GM18909 (cell line): ENCODE data around the gene TEDC1.

Experiments used
- ATAC-seq: cut with Tn5 transposase; IDR thresholded peaks from one replicate; pipeline ENCODE4 v1.9.1; 2021; ENCODE audit warnings: mild to moderate bottlenecking; ENCODE audit not compliant: unreplicated experiment, poor library complexity

TEDC1 gene

DNA sequence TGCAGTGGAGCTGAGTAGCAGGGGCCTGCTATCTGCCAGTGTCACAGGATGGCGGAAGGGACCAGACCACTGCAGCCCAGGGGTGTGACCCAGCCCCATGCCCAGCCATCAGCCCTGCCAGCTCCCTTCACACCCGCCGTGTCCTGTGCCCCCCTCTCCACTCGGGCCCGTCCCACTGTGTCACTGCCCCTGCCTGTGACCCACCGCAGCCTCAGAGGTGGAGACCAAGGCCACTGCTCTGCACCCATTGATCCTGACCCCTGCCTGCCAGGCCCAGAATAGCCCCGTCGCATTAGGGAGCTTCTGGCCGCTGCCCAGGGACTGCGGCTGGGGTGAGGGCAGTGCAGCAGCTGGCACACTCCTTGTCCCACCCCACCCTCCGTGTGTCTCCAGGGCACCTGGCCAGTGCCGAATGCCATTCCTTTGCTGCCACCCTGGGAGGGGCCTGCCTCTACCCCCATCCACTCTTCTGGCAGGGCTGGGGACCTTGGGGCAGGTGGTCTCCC, 18.5 kb upstream of the TEDC1 start:
- ATAC-seq: no peak

DNA sequence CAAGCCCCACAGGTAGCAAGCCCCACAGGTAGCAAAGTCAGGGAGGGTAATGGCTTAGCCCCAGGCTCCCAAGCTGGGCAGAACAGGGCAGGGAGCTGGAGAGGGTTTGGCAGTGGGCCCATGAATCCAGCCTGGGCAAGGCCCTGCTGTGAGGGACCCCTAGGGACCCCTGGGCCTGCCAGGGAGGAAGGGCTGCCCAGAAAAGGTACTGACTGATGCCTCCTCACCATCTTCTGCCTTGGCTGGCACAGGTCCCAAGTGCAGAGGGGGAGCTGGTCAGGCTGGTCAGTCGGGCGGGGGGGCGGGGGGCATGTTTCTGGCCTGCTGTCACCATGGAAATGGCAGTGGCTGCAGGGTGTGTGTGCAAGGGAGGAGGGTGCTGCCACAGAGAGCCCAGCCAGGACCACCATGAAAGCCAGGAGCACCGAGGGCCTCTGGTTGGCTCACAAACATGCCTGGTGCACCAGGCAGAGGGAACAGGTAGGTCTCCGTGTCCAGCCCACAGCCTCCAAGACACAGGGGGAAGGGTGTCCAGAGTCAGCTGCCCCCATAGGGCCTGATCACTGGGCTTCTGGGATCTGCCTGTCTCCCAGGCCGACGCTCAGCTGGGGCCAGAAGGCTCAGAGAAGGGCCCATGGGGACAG, 17.9 kb upstream of the TEDC1 start:
- no peak for ATAC-seq

GRCh38 chr14:105473677-105474482, 17.2 kb upstream of the TEDC1 start:
- no peak for ATAC-seq

DNA sequence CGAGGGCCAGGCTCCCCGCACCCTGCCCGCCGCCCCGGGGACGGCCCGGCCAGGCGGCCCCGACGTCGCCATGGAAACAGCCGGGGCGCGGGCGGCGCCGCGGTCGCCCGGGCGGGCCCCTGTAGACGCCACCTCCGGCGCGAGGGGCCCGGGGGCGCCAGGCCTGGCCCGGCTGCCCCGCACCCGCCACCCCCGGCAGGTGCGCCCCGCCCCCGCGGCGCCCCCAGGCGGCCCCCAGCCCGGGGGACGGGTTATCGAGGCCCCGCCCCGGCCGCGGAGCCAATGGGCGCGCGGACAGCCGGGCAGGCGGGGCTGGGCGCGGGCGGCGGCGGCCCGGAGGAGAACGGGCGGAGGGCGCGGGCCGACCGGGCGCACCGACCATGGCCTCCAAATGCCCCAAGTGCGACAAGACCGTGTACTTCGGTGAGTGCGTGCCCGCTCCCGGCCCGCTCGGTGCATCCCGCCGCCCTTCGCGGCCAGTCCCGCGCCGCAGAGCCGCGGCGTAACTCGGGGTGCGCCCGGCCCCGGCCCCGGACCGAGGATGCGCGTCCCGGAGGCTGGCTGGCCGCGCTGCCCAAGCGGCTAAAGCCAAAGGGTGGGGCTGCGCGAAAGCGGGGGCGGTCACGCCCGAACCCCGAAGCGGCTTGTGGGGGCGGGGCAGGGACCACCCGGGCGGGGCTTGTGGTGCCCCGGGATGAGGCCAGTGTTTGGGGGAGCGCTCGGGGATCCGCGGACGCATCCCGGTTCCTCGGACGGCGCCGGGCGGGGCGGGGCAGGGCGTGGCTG, 16.4 kb upstream of the TEDC1 start, which contains the start of gene CRIP2:
CRIP2 (plus strand) TSS at position 339 of the 786 bp plus-strand sequence; CDS start at position 381, 42 bp downstream.
- ATAC-seq: no peak

DNA sequence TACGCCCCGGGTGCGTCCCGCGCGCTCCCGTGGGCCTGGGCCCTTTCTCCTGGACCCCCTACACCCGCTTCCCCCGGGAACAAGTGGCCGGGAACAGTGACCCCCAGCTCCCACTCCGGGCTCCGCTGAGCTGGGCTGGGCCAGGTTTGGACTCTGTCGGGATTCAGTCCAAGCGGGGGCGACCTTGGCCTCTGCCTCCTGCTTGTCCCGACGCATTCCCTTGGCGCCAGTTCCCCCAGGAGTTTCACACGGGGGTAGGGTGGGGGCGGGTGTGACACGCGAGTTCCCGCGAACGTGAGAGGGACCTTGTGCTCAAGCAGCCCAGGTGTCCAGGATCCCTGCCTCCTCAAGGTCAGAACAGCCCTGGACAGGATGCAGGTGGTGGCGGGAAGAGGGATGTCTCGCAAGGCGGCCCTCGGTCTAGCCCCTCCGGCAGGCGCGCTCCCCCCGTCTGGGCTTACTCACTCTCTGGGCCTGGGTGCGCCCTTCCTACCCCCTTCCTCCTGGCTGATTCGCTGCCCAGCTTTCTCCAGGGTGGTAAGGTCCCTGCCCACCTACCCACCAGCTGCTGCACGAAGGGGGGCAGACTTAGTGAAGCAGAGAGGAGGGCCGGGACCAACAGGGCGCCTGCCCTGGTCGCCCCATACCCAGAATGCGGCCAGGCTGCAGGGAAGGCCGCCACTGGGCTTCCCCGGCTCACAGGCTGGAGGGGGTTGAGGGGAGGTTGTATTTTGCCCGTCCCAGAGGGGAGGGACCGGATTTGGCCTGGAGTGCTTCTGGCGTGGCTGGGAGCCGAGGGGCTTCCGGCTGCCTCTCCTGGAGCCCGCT, 15.6 kb upstream of the TEDC1 start:
- no peak for ATAC-seq

DNA sequence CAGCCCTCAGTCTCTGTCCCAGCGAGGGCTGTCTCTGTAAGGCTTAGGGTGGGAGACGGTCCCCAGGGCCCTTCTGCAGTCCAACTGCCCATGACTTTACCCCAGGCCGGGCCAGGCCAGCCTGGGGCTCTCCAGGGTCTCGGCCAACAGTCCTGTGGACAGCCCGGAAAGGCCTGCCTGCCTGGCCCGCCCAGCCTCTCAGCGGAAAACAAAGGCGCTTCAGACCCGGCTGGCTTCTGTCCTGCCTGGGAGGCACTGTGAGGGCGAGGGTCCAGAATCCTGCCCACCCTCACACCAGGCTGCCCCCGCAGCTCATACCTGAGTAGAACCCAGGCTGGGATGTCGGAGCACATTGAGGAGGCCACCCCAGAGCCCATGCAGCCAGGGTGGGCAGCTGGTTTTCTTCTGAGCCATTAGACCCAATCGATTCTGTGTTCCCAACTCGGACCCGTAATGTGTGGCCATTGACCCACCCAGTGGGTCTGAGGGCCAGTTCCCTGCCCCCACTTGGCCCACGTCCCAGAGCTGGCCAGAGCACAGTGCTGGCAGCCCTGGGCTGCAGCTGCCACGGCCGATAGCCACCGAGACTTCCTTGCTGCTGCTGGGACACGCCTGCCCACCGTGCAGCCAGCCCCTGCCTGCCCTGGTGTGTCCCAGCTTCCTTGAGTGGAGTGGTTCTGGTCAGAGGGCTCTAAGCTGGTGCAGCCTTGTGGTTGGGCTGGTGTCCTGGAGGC, 14.8 kb upstream of the TEDC1 start:
- ATAC-seq: no peak

DNA sequence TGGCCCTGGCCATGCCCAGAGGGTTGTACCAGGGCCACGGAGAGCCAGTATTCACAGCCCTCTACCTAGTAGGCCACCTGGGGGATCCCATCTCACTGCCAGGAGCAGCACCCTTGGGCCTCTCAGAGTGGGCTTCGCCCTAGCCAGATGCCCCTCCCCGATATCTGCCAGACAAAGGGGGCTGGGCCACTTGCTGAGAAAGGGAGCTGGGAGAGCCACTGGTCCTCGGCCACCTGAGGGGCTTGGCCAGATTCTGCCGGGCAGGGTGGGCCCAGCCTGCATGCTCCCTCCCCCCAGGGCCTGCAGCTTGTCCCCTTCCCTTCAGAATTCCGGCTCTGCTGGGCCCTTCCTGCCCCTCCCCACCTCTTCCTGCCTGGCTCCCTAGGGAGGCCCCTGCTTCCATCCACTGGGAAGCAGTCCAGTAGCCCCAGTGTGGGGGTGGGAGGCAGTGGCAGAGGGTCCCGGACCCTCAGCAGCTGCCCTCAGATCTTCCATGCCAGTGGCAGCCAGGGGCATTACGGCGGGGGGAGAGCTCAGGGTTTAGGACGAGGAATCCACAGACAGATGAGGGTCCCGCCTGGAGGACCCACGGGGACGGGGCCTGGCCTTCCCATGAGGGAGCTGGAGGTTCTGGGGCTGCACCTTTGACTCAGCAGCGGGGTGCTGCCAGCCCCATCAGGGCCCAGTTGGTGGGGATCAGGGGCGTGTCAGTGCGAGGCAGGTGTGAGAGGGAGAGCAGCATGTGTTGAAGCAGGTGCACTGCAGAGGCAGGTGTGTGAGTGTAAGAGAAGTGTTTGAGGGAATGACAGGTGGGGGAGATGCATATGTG, 14.0 kb upstream of the TEDC1 start:
- ATAC-seq: no peak

DNA sequence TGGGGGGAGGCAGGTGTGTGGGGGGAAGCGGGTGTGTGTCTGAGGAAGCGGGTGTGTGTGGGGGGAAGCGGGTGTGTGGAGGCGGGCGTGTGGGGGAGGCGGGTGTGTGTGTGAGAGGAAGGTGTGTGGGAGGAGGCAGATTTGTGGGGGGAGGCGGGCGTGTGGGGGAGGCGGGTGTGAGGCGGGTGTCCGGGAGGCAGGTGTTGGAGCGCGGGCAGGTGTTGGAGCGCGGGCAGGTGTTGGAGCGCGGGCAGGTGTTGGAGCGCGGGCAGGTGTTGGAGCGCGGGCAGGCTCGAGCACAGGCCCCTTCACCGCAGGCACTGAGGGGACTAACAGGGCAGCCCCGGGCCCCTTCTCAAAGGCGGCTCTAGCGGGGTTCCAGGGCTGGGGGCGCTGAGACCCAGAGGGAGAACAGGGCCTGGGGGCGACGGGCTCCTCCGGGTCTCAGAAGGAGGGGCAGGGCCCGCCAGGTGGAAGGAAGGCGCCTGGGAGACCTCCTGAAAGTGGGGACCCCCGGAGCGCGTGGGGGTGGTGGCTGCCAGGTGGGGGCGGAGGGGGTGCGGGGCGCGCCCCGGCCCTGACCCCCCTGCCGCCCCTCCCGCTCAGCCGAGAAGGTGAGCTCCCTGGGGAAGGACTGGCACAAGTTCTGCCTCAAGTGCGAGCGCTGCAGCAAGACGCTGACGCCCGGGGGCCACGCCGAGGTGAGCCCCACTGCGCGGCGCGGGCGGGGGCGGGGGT, 13.2 kb upstream of the TEDC1 start:
- ATAC-seq: no peak

DNA sequence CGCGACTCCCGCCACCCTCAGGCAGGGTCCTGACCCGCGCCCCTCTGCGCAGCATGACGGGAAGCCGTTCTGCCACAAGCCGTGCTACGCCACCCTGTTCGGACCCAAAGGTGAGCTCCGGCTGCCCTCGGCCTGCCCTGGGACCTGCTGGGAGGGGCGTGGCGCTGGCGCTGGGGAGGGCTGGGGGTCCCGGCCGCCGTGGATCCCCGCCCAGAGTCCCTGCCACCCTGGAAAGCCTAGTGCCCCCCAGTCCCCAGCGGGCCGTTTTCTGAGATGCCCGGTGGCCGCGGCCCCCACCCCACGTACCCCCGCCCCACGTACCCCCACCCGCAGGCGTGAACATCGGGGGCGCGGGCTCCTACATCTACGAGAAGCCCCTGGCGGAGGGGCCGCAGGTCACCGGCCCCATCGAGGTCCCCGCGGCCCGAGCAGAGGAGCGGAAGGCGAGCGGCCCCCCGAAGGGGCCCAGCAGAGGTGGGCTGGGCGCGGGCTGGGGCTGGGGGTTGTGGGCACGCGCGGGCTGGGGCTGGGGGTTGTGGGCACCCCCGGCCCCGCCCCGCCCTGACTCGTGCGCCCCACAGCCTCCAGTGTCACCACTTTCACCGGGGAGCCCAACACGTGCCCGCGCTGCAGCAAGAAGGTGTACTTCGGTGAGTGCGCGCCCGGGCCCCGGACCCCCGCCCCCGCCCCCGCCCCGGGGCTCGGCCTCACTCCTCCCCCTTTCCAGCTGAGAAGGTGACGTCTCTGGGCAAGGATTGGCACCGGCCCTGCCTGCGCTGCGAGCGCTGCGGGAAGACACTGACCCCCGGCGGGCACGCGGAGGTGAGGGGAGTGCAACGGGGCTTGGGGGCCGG, 12.4 kb upstream of the TEDC1 start:
- ATAC-seq: no peak

- no peak for ATAC-seq
Observed at GRCh38 chr14:105479431-105480158, 11.5 kb upstream of the TEDC1 start.

DNA sequence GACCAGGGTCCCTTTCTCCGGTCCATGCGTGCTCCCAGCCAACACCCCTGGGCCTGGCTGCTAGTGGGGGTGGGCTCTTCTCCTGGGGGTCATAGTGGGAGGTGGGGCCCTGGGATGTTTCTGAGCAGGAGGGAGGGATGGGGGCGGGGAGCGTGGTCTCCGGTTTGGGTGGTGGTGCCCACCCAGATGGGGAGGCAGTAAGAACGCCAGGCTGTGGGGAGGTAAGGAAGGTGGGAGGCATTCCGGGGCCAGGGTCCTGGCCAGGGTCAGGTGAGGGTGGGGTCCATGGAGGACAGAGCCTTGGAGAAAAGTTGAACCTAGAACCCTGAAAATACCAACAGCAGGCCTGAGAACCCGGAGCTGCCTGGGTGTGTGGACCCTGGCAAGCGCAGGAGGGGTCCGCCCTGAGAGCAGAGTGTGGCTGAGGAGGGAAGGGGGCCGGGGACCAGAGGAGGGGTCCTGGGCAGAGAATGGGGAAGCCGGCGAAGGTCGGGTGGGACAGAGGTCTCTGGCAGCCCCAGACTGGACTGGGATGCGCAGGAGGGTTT, 10.8 kb upstream of the TEDC1 start:
- ATAC-seq: no peak

DNA sequence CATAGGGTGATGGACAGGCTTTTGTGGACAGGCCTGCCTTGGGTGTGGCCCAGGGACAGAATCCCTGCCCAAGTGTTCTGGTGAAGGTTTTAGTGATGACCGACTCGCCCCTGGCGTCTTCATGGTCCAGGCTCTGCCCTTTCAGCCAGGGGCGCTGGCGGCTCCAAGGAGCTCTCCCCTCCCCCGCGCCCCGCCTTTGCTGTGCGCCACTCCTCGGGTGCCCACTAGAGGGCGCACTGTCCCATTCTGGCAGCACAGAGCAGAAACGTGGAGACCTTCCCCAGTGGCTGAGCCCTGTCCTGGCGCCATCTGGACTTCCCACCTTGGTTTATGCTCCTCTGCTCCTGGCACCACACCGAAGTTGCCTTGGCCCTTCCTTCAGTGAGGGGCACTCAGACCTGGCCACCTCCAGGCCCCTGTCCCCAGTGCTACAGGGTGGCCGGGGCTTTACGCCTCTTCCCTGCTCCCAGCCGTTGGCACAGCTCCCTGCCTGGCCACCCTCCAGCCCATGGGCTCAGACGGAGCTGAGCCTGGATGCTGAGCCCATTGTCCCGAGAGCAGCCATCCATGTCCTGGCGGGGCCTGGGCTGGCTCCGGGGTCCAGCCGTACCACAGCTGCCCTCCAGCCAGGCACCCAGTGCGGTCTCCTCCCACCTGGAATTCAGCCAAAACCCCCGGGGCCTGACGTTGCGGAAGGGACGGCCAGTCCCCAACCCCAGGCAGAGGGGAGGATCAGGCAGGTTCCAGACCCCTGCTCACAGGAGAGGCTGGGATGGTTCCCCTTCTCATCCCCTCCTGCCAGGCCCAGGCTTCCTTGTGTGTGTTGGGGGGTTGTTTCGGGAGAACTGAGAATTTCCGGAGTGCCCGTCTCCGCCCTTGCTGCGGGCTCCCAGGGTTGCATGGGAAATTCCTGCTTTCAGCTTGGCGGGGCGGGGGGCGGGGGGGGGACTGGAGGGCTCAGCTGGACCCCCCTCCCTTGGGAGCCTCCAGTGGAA, 9.9 kb upstream of the TEDC1 start:
- ATAC-seq: peak; percentile 60

- peak; percentile 59 for ATAC-seq
Observed at GRCh38 chr14:105481886-105482457, 9.1 kb upstream of the TEDC1 start.

DNA sequence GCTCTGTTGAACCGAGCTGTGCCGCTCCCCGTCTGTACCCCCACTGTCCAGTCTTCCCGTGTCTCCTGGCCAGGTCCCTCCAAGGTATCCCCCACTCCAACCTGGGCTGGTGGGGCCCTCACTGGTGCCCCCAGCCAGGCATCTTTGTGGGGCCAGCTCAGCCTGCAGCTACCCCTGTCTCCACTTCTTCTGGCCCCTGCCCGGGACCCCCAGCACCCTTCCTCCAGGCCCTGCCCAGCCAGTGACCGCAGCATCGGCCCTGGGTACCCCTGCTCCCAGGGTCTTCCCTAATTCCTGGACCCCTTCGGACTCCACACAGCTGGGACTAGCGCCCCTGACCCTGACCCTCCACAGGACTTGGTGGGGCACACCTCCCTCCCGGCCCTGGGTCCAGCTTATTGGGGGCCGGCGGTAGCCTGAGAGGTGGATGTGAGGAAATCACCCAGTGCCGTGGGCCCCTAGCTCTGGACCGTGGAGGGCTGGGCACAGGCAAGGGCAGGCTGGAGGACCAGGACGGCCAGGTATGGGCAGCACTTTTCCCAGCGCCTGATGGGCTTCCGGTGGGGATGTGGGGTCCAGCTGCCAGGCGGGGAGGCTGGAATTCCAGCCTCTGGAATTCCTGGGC, 8.4 kb upstream of the TEDC1 start:
- no peak for ATAC-seq
